Muscle layer of colon (tissue), 2 donors: Measurements from ENCODE around the gene WRNIP1.

Source experiments
- H3K27ac ChIP-seq: one replicate; pipeline ENCODE4 v1.7.0; 2013; ENCODE audit warnings: low read depth, mild to moderate bottlenecking, low read length, moderate library complexity
- H3K27me3 ChIP-seq, 2 donors: one replicate each; pipeline ENCODE4 v1.7.0; 2013; ENCODE audit warnings: low read length in 2 of 2, mild to moderate bottlenecking in 2 of 2; ENCODE audit not compliant: insufficient read depth in 2 of 2, control insufficient read depth in 1 of 2
- H3K36me3 ChIP-seq: one replicate; pipeline ENCODE4 v1.7.0; 2013; ENCODE audit warnings: mild to moderate bottlenecking, low read length; ENCODE audit not compliant: insufficient read depth
- H3K4me1 ChIP-seq: one replicate; pipeline ENCODE4 v1.7.0; 2013; ENCODE audit warnings: mild to moderate bottlenecking, low read length; ENCODE audit not compliant: insufficient read depth
- H3K4me3 ChIP-seq, 2 donors: one replicate each; pipeline ENCODE4 v1.7.0; 2013; ENCODE audit warnings: low read length in 2 of 2, low read depth in 1 of 2, mild to moderate bottlenecking in 1 of 2, moderate library complexity in 1 of 2
- H3K9ac ChIP-seq: one replicate; pipeline ENCODE4 v1.7.0; 2013; ENCODE audit warnings: low read length
- H3K9me3 ChIP-seq: one replicate; pipeline ENCODE4 v1.7.0; 2013; ENCODE audit warnings: mild to moderate bottlenecking, low read length
- donor health status: abdominal sarcoma.
- donor health status: Adenocarcinoma of cecum.

Gene WRNIP1

GRCh38 chr6:2834262-2834661 is 69.1 kb downstream of the WRNIP1 start:
- H3K27ac ChIP-seq: no peak overlapping the region
- no peak overlapping the region for H3K9ac ChIP-seq
- no peak overlapping the region for H3K4me3 ChIP-seq
- H3K9me3 ChIP-seq: no peaks in the 10 kb centered on the region
- no peaks in the 10 kb centered on the region for H3K27me3 ChIP-seq
- peaks cover 46% of the 10 kb centered on the region for H3K36me3 ChIP-seq
- peaks cover 1% of the 10 kb centered on the region for H3K4me1 ChIP-seq
